OCI-LY7 (cell line): ENCODE results near the gene TTYH1.

ENCODE experiments used
- EZH2phosphoT487 ChIP-seq: fragments of 200-600 bp; sonication (generic); IDR thresholded peaks from 2 replicates; pipeline ENCODE4 v1.6.1; 2018; ENCODE audit warnings: low read depth, borderline replicate concordance, mild to moderate bottlenecking, mixed run types, antibody characterized with exemption, low read length, moderate library complexity, mixed read lengths
- TF ChIP-seq, protein P1 (sequence below): fragments of 200-600 bp; sonication (generic); conservative IDR thresholded peaks from 2 replicates; pipeline ENCODE4 v1.5.1; 2014; ENCODE audit warnings: mild to moderate bottlenecking, antibody characterized with exemption, low read length, moderate library complexity, mixed read lengths

DNA sequence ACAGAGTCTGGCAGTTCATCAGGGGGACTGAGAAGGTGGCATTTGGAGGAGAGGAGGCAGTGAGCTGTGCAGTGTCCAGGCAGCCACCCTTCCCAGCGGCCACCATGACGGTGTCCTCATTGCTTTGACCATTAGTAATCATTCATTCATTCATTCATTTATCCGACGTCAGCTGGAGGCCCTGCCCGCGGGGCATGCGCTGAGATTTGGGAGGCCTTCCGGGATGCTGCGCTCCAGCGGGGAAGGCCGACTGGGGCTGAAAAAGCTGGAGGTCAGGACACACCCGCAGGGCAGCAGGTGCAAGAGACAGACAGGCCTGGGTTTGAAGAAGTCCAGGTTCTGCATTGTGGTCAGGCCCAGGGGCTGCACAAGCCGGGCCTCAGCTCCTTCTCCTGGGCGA, 8.9 kb downstream of the TTYH1 start:
- TF ChIP-seq, protein P1, sequence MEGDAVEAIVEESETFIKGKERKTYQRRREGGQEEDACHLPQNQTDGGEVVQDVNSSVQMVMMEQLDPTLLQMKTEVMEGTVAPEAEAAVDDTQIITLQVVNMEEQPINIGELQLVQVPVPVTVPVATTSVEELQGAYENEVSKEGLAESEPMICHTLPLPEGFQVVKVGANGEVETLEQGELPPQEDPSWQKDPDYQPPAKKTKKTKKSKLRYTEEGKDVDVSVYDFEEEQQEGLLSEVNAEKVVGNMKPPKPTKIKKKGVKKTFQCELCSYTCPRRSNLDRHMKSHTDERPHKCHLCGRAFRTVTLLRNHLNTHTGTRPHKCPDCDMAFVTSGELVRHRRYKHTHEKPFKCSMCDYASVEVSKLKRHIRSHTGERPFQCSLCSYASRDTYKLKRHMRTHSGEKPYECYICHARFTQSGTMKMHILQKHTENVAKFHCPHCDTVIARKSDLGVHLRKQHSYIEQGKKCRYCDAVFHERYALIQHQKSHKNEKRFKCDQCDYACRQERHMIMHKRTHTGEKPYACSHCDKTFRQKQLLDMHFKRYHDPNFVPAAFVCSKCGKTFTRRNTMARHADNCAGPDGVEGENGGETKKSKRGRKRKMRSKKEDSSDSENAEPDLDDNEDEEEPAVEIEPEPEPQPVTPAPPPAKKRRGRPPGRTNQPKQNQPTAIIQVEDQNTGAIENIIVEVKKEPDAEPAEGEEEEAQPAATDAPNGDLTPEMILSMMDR = no peak
- TF ChIP-seq EZH2phosphoT487 = no peak
